ENCODE data around the gene RIMBP2.
"Not testable (repeated sequence)": the region's sequence is repeated elsewhere in the genome, so short reads cannot be mapped to it uniquely, and the experiment has no call there.

RIMBP2 gene

DNA sequence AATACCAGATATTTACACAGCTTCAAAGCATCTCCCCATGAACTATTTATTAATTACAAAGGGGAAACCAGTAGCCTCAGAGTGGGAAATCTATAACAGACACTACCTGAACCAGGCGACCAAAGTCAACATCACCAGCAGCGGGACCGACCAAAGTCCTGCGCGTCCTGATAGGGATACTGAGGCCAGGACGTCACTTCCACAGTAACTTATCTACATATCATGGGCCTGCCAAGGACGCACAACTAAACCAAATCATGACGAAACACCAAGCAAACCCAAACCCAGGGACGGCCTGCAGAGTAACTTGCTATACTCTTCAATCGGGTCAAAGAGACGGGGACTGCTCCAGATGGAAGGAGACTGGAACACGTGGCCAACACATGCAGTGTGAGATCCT is 26.0 kb upstream of the RIMBP2 start:
- Histone ChIP-seq H3K27me3 (ENCODE audit: insufficient read depth, poor library complexity, severe bottlenecking) (no peaks in the 10 kb centered on the region), H3K4me3 (replicated peaks; ENCODE audit: insufficient read depth, low read length) (no peak overlapping the region), H3K27ac (replicated peaks) (no peak overlapping the region)
- TF ChIP-seq GABPA (IDR thresholded peaks at IDR 0.05; ENCODE audit: low read depth) (no peak), POLR2AphosphoS5 (IDR thresholded peaks at IDR 0.05; ENCODE audit: low read depth) (no peak), SPI1 (IDR thresholded peaks at IDR 0.05; ENCODE audit: borderline replicate concordance, low read depth) (no peak)
- TF ChIP-seq, protein P1, sequence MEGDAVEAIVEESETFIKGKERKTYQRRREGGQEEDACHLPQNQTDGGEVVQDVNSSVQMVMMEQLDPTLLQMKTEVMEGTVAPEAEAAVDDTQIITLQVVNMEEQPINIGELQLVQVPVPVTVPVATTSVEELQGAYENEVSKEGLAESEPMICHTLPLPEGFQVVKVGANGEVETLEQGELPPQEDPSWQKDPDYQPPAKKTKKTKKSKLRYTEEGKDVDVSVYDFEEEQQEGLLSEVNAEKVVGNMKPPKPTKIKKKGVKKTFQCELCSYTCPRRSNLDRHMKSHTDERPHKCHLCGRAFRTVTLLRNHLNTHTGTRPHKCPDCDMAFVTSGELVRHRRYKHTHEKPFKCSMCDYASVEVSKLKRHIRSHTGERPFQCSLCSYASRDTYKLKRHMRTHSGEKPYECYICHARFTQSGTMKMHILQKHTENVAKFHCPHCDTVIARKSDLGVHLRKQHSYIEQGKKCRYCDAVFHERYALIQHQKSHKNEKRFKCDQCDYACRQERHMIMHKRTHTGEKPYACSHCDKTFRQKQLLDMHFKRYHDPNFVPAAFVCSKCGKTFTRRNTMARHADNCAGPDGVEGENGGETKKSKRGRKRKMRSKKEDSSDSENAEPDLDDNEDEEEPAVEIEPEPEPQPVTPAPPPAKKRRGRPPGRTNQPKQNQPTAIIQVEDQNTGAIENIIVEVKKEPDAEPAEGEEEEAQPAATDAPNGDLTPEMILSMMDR (IDR thresholded peaks at IDR 0.05; ENCODE audit: insufficient read depth, low read length): no peak
- TF ChIP-seq, protein P2, sequence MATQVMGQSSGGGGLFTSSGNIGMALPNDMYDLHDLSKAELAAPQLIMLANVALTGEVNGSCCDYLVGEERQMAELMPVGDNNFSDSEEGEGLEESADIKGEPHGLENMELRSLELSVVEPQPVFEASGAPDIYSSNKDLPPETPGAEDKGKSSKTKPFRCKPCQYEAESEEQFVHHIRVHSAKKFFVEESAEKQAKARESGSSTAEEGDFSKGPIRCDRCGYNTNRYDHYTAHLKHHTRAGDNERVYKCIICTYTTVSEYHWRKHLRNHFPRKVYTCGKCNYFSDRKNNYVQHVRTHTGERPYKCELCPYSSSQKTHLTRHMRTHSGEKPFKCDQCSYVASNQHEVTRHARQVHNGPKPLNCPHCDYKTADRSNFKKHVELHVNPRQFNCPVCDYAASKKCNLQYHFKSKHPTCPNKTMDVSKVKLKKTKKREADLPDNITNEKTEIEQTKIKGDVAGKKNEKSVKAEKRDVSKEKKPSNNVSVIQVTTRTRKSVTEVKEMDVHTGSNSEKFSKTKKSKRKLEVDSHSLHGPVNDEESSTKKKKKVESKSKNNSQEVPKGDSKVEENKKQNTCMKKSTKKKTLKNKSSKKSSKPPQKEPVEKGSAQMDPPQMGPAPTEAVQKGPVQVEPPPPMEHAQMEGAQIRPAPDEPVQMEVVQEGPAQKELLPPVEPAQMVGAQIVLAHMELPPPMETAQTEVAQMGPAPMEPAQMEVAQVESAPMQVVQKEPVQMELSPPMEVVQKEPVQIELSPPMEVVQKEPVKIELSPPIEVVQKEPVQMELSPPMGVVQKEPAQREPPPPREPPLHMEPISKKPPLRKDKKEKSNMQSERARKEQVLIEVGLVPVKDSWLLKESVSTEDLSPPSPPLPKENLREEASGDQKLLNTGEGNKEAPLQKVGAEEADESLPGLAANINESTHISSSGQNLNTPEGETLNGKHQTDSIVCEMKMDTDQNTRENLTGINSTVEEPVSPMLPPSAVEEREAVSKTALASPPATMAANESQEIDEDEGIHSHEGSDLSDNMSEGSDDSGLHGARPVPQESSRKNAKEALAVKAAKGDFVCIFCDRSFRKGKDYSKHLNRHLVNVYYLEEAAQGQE (IDR thresholded peaks at IDR 0.05; ENCODE audit: insufficient replicate concordance, low read depth): no peak
- no peak for DNase-seq (ENCODE audit: low read depth in 1 of 2, low spot score in 1 of 2)

DNA sequence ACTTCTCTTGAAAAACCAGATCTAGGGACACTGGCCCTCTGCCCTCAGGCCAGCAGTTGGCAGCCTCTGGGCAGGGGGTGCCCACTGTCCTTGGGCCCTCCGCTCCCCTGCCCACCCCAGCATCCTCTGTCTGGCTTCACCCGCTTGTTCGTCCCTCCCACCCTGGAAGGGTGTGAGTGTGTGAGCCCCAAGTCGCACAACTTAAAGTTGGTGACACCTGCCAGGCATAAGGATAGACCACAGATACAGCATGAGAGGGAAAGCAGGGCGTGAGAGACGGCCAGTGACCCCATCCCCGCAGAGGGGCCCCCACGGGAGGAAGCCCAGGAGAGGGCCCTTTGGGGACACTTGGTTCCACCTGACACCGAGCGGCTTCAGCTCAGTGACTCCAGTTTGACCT is 23.5 kb upstream of the RIMBP2 start:
- Histone ChIP-seq H3K27ac (replicated peaks) (no peak overlapping the region), H3K27me3 (ENCODE audit: insufficient read depth, poor library complexity, severe bottlenecking) (no peaks in the 10 kb centered on the region), H3K4me3 (replicated peaks; ENCODE audit: insufficient read depth, low read length) (no peak overlapping the region)
- TF ChIP-seq, protein P2 (IDR thresholded peaks at IDR 0.05; ENCODE audit: insufficient replicate concordance, low read depth): no peak
- TF ChIP-seq POLR2AphosphoS5 (IDR thresholded peaks at IDR 0.05; ENCODE audit: low read depth) (no peak), GABPA (IDR thresholded peaks at IDR 0.05; ENCODE audit: low read depth) (no peak), SPI1 (IDR thresholded peaks at IDR 0.05; ENCODE audit: borderline replicate concordance, low read depth) (no peak)
- TF ChIP-seq, protein P1 (IDR thresholded peaks at IDR 0.05; ENCODE audit: insufficient read depth, low read length): no peak
- DNase-seq (ENCODE audit: low read depth in 1 of 2, low spot score in 1 of 2): no peak

DNA sequence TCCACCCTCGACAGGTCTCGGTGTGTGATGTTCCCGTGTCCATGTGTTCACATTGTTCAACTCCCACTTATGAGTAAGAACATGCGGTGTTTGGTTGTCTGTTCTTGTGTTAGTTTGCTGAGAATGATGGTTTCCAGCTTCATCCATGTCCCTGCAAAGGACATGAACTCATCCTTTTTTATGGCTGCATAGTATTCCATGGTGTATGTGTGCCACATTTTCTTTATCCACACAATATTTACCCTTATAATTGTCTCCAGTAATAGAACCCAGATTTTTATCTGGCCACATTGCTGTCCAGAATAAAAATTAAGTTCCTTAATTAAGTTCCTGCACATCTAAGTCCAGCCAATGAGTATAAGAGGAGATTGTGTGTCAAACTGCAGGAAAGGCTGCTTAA is 22.3 kb upstream of the RIMBP2 start:
- not testable (repeated sequence) for H3K27ac ChIP-seq (replicated peaks); DNase-seq (ENCODE audit: low read depth in 1 of 2, low spot score in 1 of 2); H3K27me3 ChIP-seq (ENCODE audit: insufficient read depth, poor library complexity, severe bottlenecking); H3K4me3 ChIP-seq (replicated peaks; ENCODE audit: insufficient read depth, low read length)

DNA sequence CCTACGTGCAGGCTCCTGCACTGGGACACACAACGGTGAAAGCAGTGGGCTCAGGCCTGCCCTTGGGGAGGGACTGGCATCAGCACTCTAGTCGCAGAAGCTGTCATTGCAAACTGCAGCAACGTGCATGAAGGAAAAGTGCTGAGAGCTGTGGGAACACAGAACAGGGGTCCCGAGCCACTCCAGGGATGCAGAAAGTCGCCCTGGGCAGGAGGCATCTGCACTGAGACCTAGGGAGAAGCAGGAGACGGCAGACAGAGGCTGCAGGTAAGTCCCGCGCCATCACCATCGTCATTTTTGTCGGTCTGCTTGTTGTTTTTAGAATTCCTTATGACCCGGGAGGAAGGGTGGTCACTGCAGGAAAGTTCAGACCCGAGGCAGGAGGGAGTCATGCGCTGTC is 21.6 kb upstream of the RIMBP2 start:
- no peaks in the 10 kb centered on the region for H3K27me3 ChIP-seq (ENCODE audit: insufficient read depth, poor library complexity, severe bottlenecking)
- TF ChIP-seq, protein P1 (IDR thresholded peaks at IDR 0.05; ENCODE audit: insufficient read depth, low read length): no peak
- no peak overlapping the region for H3K27ac ChIP-seq (replicated peaks)
- DNase-seq (ENCODE audit: low read depth in 1 of 2, low spot score in 1 of 2): no peak
- H3K4me3 ChIP-seq (replicated peaks; ENCODE audit: insufficient read depth, low read length): no peak overlapping the region

All from HL-60 (cell line).